Activated naive CD4-positive, alpha-beta T cell (primary cell): ENCODE results near the gene PNMA6E.
"Not testable (repeated sequence)": the region's sequence is repeated elsewhere in the genome, so short reads cannot be mapped to it uniquely, and the experiment has no call there.

Experiments
- DNase-seq, 4 experiments: peaks; one replicate each; lab custom pipeline; 2025; lab: John Stamatoyannopoulos, UW

PNMA6E gene

GRCh38 chrX:153384973-153385372 is 16.2 kb downstream of the PNMA6E start:
- not testable (repeated sequence) for DNase-seq

- no peak for DNase-seq
These were observed 16.8 kb downstream of the PNMA6E start for GRCh38 chrX:153384390-153384789.

- DNase-seq = no peak
These were observed 18.3 kb downstream of the PNMA6E start for GRCh38 chrX:153382563-153383482.

GRCh38 chrX:153381684-153382532 is 19.2 kb downstream of the PNMA6E start:
- DNase-seq = no peak

- no peak for DNase-seq
These were observed 20.5 kb downstream of the PNMA6E start for GRCh38 chrX:153380691-153381090.

GRCh38 chrX:153379971-153380581 is 21.1 kb downstream of the PNMA6E start:
- no peak for DNase-seq

GRCh38 chrX:153379508-153379907 is 21.6 kb downstream of the PNMA6E start:
- DNase-seq = no peak

GRCh38 chrX:153378607-153379006 is 22.5 kb downstream of the PNMA6E start:
- DNase-seq = no peak

- no peak for DNase-seq
These were observed 23.4 kb downstream of the PNMA6E start for GRCh38 chrX:153377727-153378126.

- no peak for DNase-seq
These were observed 25.6 kb downstream of the PNMA6E start for GRCh38 chrX:153375571-153375970.

- no peak for DNase-seq
These were observed 26.7 kb downstream of the PNMA6E start for GRCh38 chrX:153374426-153374825.

GRCh38 chrX:153372949-153373348 is 28.2 kb downstream of the PNMA6E start:
- DNase-seq = no peak

GRCh38 chrX:153371256-153371655 is 29.9 kb downstream of the PNMA6E start:
- no peak for DNase-seq

- DNase-seq = no peak
These were observed 30.7 kb downstream of the PNMA6E start for GRCh38 chrX:153370293-153371055.

GRCh38 chrX:153366878-153367538 is 34.1 kb downstream of the PNMA6E start:
- DNase-seq = no peak

GRCh38 chrX:153366119-153366518 is 35.0 kb downstream of the PNMA6E start:
- DNase-seq = no peak

GRCh38 chrX:153365670-153366069 is 35.5 kb downstream of the PNMA6E start:
- DNase-seq = no peak

GRCh38 chrX:153361781-153362397 is 39.3 kb downstream of the PNMA6E start:
- no peak for DNase-seq

GRCh38 chrX:153357877-153358276 is 43.3 kb downstream of the PNMA6E start:
- DNase-seq = no peak

GRCh38 chrX:153353416-153353815 is 47.7 kb downstream of the PNMA6E start:
- no peak for DNase-seq

GRCh38 chrX:153352858-153353257 is 48.3 kb downstream of the PNMA6E start:
- no peak for DNase-seq
